ENCODE data around the gene DGKD. TPM values are rescaled to one million over a fixed set of nuclear protein-coding genes. Genes with fewer than 3 reads are reported as not detected.

Gene DGKD
- total and polyA plus RNA-seq, 2 donors (not counting 1 experiment from before 2014, with no cell fraction given): 6.0 to 9.9 TPM

DNA sequence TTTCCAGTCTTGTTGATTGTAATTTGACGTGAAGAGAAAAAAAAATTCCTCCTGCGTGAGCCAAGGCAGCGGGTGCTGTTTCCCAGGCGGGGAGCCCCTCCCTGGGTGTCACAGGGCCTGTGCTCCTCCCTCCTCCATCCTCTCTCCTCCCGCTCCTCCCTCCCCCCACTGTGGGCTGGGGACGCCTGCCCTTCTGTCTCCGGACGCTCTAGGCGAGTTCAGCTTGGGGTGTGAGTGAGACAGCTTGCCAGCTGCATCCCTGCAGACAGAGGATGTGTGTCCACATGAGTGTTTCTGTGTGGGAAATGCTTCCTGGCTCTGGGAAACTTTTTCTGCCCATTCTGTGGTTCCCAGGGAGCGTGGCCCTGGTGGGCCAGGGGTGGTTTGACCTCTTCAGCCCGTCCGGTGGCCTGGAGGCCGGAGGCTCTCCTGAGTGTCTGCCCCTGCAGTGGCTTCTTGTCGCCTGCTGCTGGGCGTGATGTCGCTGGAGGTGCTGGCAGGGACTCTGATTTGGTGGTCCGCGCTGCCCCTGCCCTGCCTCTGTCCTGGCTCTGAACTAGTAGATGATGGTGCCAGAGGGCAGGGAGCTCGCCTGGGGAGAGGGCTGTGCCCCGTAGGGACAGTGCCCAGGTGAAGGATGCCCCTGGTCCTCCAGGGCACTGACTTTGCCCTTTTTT lies 115.9 kb downstream of the DGKD start:
- Histone ChIP-seq H2AFZ (ENCODE audit: low read length) (no peak overlapping the region), H3K27me3 (ENCODE audit: control insufficient read depth, insufficient read depth, low read length) (no peaks in the 10 kb centered on the region), H3K27ac (ENCODE audit: insufficient read depth, low read length) (no peak overlapping the region), H3K4me3 (replicated peaks in 1 of 4; ENCODE audit: control extremely low read depth in 1 of 4, insufficient read depth in 1 of 4, low read depth in 3 of 4, low read length in 4 of 4) (no peak overlapping the region), H3K9me3 (ENCODE audit: control insufficient read depth, insufficient read depth, low read depth, low read length) (no peaks in the 10 kb centered on the region), H3K36me3 (ENCODE audit: control insufficient read depth, insufficient read depth, low read length) (peaks cover 11% of the 10 kb centered on the region), H3K9ac (ENCODE audit: insufficient read depth, low read length) (no peak overlapping the region), H4K20me1 (ENCODE audit: control insufficient read depth, extremely low read depth, insufficient read depth, low read length) (no peaks in the 10 kb centered on the region), H3K4me2 (ENCODE audit: extremely low read depth, insufficient read depth, low read length) (peak overlapping the region; percentile 35), H3K4me1 (ENCODE audit: control insufficient read depth, extremely low read depth, insufficient read depth, low read length) (peaks cover 3% of the 10 kb centered on the region), H3K79me2 (ENCODE audit: control insufficient read depth, insufficient read depth, low read length) (no peaks in the 10 kb centered on the region)
- DNase-seq (ENCODE audit: low read depth in 2 of 2): peak in 1 of 2 donors; percentile 72
- no peak for TF ChIP-seq EZH2 (IDR thresholded peaks at IDR 0.05; ENCODE audit: low read length, missing control alignments)
- TF ChIP-seq, protein P1, sequence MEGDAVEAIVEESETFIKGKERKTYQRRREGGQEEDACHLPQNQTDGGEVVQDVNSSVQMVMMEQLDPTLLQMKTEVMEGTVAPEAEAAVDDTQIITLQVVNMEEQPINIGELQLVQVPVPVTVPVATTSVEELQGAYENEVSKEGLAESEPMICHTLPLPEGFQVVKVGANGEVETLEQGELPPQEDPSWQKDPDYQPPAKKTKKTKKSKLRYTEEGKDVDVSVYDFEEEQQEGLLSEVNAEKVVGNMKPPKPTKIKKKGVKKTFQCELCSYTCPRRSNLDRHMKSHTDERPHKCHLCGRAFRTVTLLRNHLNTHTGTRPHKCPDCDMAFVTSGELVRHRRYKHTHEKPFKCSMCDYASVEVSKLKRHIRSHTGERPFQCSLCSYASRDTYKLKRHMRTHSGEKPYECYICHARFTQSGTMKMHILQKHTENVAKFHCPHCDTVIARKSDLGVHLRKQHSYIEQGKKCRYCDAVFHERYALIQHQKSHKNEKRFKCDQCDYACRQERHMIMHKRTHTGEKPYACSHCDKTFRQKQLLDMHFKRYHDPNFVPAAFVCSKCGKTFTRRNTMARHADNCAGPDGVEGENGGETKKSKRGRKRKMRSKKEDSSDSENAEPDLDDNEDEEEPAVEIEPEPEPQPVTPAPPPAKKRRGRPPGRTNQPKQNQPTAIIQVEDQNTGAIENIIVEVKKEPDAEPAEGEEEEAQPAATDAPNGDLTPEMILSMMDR (conservative IDR thresholded peaks at IDR 0.05 in 1 of 2, IDR thresholded peaks at IDR 0.05 in 1 of 2; ENCODE audit: low read depth in 1 of 2, low read length in 2 of 2): no peak

DNA sequence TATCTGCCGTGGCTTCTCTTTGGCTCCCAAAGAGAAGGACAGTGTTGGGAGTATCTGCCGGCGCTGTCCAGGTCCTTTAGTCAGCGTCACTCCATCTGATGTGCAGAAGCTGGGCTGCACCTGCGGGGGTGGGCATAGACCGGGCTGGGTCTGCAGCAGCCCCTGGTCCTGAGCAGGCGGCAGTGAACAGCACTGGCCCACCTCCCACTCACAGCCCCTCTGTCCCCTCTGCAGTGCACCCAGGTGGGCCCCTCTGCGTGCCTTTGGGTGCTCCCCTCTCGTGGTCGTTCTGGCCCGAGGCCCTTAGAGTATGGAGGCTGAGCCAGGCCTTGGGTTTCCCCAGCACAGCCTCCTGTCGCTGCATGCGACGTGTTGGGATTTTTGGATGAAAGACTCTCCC lies 116.5 kb downstream of the DGKD start:
- Histone ChIP-seq H3K4me2 (ENCODE audit: extremely low read depth, insufficient read depth, low read length) (no peak overlapping the region), H3K27ac (ENCODE audit: insufficient read depth, low read length) (no peak overlapping the region), H3K9ac (ENCODE audit: insufficient read depth, low read length) (no peak overlapping the region), H3K79me2 (ENCODE audit: control insufficient read depth, insufficient read depth, low read length) (no peaks in the 10 kb centered on the region), H3K36me3 (ENCODE audit: control insufficient read depth, insufficient read depth, low read length) (peaks cover 14% of the 10 kb centered on the region), H2AFZ (ENCODE audit: low read length) (no peak overlapping the region), H3K4me3 (replicated peaks in 1 of 4; ENCODE audit: control extremely low read depth in 1 of 4, insufficient read depth in 1 of 4, low read depth in 3 of 4, low read length in 4 of 4) (no peak overlapping the region), H3K9me3 (ENCODE audit: control insufficient read depth, insufficient read depth, low read depth, low read length) (no peaks in the 10 kb centered on the region), H3K4me1 (ENCODE audit: control insufficient read depth, extremely low read depth, insufficient read depth, low read length) (peaks cover 3% of the 10 kb centered on the region), H3K27me3 (ENCODE audit: control insufficient read depth, insufficient read depth, low read length) (no peaks in the 10 kb centered on the region), H4K20me1 (ENCODE audit: control insufficient read depth, extremely low read depth, insufficient read depth, low read length) (no peaks in the 10 kb centered on the region)
- TF ChIP-seq, protein P1 (conservative IDR thresholded peaks at IDR 0.05 in 1 of 2, IDR thresholded peaks at IDR 0.05 in 1 of 2; ENCODE audit: low read depth in 1 of 2, low read length in 2 of 2): no peak
- TF ChIP-seq EZH2 (IDR thresholded peaks at IDR 0.05; ENCODE audit: low read length, missing control alignments): no peak
- no peak for DNase-seq (ENCODE audit: low read depth in 2 of 2)

- Histone ChIP-seq H3K4me1 (ENCODE audit: control insufficient read depth, extremely low read depth, insufficient read depth, low read length) (peaks cover 3% of the 10 kb centered on the region), H3K4me3 (replicated peaks in 1 of 4; ENCODE audit: control extremely low read depth in 1 of 4, insufficient read depth in 1 of 4, low read depth in 3 of 4, low read length in 4 of 4) (no peak overlapping the region), H3K79me2 (ENCODE audit: control insufficient read depth, insufficient read depth, low read length) (no peaks in the 10 kb centered on the region), H3K27ac (ENCODE audit: insufficient read depth, low read length) (no peak overlapping the region), H3K9me3 (ENCODE audit: control insufficient read depth, insufficient read depth, low read depth, low read length) (no peaks in the 10 kb centered on the region), H3K9ac (ENCODE audit: insufficient read depth, low read length) (no peak overlapping the region), H2AFZ (ENCODE audit: low read length) (no peak overlapping the region), H3K27me3 (ENCODE audit: control insufficient read depth, insufficient read depth, low read length) (no peaks in the 10 kb centered on the region), H3K36me3 (ENCODE audit: control insufficient read depth, insufficient read depth, low read length) (peaks cover 14% of the 10 kb centered on the region), H3K4me2 (ENCODE audit: extremely low read depth, insufficient read depth, low read length) (no peak overlapping the region), H4K20me1 (ENCODE audit: control insufficient read depth, extremely low read depth, insufficient read depth, low read length) (no peaks in the 10 kb centered on the region)
- TF ChIP-seq EZH2 (IDR thresholded peaks at IDR 0.05; ENCODE audit: low read length, missing control alignments): no peak
- TF ChIP-seq, protein P1 (conservative IDR thresholded peaks at IDR 0.05 in 1 of 2, IDR thresholded peaks at IDR 0.05 in 1 of 2; ENCODE audit: low read depth in 1 of 2, low read length in 2 of 2): no peak
- DNase-seq (ENCODE audit: low read depth in 2 of 2): no peak
These were observed 117.2 kb downstream of the DGKD start for GRCh38 chr2:233471291-233472035.

Measured in fibroblast of lung (primary cell).